CD4-positive, alpha-beta T cell treated with Interleukin-12 subunit alpha and Interleukin-12 subunit beta, for 1 hour (primary cell): ENCODE results near the gene PARD3.

Source experiments
- DNase-seq: peaks from one replicate; pipeline ENCODE4 v3.0.0-alpha.2; 2020

PARD3 gene

DNA sequence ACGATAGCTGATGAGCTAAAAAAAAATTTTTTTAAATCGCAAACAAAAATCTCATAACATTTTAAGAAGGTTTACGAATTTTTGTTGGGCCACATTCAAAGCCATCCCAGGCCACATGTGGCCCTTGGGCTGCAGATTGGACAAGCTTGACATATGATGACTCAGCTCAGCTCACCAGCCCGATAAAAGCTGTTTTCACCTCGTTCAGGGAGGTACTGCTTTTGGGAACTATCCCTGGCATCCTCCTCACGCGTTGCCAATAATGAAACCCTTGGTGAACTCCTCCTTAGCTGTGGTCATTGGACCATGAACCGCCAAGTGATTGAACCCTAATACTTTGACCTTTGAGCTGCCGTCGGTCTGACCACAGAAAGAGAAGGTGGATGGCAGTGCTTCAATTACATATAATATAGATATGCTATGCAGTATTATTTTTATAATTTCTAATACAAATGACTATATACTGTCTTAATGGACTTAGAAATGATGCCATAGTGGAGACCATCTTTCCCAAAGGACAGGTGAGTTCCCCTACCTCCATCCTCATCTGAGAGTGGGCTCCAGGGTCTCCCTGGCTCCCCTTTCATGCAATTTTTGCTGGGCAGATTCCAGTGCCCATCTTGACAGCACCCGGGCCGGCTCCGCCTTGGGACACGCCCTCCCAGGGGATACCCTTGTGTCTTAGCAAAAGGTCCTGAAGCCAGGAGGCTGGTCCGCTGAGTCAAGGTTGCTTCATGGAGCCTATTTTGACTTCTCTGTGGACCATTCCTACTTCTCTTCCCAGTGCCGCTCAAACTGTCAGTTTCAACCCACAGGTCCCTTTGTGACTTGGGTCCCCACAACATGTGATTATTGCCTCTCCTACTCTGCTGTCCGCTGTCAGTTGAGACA lies 707.2 kb downstream of the PARD3 start:
- DNase-seq: no peak

DNA sequence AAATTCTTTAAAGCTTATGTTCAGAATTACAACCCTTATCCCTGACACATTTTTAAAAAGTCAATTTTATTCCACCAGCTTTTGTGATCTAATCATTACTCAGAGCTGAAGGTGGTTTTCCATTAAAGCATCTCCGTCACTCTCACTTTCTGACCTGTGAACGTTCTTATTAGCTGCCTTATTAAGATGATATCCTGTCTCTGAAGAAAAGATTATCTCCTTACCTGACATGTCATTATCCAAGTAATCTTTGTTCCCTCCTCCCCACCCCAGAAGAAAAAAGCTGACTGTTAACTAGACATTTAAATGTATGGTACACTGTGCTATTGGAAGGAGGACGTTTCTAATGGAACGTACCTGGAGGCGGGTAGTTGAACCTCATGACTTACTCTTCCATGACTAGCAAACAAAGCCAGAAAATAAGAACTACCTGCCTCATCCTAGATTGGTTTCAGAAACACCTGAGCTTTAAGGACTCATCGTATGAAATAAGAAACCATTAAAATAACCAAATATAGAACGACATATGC lies 708.7 kb downstream of the PARD3 start:
- no peak for DNase-seq

DNA sequence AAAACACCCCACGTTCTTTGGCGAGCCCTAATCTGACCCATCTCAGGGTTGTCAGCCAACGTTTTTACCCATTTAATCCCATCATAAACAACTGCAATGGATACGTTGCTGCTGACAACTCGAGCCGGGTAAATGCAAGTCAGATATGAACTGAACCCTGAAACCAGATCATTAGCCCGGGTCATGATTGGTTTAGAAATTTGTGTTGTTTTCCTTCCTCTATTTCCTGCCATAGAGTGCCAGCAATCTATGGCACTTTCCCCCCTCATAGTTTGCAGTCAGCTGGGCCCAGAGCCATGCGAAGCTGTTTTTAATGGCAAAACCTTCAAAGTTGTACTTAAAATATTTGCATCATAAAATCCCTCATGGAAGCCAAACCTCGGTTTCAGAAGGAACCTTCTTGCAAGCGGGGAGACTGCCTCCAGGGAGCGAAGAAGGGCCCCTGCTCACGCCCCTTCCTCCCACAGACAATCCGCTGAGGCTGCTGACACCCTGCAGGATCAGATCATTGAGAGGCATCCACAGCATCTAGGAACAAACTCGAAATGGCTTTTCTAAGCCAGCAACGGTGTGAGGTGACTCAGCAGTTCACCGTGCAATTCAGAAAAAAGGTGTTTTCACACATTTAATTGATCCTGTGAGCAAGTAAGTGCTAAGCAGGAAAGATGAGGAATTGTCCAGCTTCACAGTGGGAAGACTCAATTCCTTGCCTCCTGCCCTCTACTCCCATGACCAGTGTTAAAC lies 710.1 kb downstream of the PARD3 start:
- DNase-seq: no peak

DNA sequence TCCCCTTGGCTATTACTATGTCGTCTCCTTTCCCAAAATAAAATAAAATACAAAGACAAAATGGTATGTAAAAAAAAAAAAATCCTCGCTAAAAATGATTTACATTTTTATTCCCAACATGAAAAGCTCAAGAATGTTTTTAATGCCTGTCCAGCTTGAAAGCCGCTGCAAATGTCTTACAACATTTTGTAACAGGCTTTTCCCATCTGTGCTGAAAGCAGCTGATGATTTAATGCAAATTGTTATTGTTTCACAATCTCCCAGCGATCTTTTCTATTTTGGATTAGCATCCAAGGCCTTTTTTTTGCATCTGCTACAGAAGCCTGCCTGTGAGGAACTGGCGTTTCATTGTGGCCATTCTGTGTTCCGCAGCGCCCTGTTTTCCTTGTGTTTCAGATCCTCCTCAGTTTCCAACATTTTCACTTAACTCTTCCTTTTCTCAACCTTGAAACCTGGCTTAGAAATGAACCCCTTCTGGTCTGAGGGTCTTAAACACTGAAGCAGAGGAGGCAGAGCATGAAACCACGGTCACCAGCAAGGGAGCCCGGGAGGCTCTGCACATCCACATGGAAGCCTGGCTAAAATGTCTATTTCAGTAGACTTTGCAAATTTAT lies 712.1 kb downstream of the PARD3 start:
- no peak for DNase-seq

DNA sequence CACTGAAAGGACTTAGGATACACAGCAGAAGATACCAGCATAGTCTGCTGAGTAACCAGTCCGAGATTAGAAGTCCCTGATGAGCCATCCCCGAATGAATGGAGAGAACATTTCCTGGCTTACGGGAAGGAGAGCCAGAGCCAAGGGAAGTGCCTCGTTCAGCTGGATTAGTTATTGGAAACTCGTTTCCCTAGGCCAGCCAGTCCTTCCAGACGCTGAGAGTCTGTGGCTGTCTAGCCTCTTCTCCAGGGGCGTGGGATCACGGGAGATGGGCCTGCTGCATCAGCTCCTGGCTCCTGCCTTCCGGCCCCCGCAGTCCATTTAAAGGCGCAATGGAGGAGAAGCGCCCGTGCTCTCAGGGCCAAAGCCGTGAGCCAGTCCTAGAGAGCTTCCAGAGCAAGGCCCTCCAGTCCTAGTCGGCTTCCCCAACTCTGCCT lies 712.8 kb downstream of the PARD3 start:
- no peak for DNase-seq

DNA sequence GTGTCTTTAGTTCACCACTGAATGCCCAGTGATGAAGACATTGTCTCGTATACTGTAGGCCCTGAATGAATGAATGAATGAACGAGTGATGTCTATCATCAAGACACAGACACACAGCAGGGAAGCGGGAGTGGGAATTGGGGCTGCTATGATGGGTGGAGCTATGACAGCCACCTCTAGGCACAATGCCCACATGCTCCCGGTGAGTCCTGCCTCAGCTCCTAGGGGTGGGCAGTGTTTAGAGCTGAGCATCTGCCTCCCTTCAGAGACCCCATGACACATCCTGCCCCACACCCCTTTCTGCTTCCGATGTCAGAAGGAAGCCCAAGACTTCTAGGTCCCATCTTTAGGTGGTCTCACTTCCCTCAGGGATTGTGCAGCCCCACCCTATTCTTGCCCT lies 714.1 kb downstream of the PARD3 start:
- no peak for DNase-seq

DNA sequence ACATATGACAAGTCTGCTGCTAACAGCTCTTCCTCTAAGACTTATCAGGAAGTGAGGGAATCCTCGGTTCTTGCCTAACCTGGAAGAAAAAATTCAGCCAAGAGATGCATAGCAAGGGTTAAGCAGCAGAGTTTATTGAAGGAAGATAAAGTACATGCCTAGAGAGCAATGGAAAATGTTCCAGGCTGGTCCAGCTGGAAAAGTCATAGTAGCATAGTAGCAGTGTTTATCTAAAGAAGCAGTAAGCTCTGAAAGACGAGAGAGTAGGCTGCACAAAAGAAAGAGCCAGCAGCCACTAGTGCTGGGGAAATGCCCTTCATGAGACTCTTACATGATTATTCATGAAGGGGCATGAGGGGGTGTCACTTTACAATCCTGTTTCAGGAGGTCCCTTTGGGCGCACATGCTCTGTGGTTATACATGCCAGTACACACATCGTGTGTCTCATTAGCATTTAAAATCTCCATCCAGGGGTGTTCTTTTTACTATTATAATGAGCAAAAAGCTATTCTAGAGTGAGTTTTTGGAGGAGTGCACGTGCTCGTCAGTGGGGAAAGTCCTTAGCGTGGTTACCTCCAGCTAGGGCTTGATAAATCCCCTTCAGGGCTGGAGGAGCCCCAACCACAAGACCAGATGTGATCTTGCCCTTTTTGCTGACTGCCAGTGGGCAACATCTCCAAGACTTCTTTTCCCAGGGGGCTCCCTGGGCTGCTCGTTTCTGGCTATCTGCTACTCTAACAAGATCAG lies 716.1 kb downstream of the PARD3 start:
- no peak for DNase-seq

DNA sequence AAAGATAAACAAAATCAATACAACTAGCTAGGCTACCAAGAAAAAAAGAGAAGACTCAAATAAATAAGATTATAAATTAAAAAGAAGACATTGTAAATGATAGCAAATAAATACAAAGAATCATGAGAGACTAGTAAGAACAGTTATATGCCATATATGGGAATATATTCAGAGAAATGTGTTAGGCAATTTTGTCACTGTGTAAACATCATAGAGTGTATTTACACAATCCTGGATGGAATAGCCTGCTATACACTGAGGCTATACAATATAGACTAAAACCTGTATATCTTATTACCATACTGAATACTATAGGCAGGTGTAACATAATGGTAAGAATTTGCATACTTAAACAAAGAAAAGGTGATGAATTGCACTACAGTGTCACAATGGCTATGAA lies 717.4 kb downstream of the PARD3 start:
- DNase-seq: no peak

DNA sequence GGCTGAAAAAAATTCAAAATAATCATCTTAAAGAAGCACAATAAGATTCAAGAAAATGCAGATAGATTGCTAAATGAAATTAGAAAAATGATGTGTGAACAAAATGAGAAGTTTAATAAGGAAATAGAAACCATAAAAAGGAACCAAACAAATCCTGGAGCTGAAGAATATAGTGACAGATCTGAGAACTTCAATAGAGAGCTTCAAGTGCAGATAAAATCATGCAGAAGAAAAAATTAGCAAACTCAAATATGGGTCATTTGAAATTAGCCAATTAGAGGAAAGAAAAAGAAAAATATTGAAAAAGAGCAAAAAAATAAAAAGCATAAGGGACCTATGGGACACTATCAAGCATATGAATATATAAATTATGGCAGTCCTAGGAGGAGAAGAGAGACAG lies 720.1 kb downstream of the PARD3 start:
- DNase-seq: no peak

DNA sequence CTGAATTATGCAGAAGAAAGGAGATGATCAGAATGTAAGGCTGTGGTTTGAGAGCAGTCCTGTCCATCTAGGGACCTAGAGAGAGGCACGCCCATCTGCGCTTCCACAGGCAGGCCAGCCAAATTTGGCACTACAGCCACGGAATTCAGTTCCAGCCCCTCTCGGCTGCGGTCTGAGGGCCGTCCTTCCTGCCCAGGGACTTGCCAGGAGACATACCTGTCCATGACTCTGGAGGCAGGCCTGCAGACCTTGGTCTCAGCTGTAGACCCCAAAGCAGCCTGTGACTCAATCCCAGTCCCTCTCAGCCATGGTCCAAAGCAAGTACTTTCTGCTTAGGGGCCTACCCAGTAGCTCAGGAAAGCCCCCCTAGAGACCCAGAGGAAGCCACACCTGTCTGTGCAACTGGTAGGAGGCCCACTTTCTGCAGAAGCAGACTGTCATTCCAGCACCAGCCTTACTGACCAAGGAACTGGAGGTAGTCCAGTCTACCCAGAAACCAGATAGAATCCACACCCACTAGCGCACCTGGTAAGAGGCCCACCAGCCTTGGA lies 720.9 kb downstream of the PARD3 start:
- DNase-seq: no peak

DNA sequence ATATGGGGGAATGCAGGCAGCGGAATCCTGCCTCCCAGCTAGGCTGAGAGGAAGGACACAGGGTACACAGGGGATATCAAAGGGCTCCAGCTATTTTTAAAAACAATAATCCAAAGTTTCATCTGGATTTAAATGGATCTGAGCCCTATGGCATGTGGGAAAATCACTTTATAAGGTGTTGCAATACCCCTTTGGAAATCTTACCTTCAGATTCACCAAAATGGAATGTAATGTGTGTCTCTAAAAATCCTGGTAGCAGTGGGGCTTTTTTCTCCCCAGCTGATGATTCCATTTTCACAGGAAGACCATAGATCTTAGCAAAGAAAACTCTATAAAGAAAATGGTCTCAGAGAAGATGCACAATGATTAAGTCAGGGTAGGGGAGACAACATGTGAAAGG lies 722.2 kb downstream of the PARD3 start:
- DNase-seq: no peak

DNA sequence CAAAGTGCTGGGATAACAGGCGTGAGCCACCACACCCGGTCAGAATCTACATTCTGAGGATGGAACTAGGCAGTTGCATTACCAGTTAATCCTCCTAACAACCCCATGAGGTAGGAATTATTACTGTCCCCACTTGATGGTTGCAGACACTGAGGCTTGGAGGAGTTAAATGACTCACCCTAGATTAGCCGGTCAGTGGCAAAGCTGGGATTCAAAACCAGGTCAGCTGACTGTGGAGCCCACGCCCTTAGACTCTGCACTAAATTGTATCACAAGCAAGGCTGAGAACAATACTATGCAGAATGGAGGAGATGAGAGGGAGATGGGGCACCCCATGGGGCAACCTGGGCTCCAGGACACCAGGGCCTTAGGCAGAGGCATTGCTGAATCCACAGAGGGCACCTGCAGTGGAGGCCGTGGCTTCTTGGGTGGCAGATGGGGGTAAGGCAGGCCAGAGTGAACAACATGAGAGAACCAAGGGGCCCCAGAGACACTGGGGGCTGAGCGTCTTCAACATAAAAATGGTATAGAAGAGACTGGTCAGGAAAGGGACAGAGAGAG lies 723.4 kb downstream of the PARD3 start:
- no peak for DNase-seq

DNA sequence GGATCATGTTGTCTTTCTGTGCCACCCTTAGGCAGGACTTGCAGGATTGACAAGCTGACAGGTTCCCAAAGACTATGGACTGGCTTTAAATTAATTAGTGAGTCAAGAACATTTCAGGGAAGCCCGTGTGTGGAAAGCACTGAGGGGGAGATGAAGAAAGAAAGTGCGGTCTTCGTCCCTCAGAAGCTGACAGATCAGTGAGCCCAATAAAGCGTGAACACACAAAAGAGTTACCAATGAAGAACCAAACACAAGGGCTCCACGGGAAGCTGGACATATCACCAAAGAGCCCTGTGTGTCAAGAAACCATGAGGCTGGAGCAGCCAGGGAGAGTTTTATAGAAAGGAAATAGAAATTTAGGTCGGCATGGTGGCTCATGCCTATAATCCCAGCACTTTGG lies 725.8 kb downstream of the PARD3 start:
- no peak for DNase-seq

DNA sequence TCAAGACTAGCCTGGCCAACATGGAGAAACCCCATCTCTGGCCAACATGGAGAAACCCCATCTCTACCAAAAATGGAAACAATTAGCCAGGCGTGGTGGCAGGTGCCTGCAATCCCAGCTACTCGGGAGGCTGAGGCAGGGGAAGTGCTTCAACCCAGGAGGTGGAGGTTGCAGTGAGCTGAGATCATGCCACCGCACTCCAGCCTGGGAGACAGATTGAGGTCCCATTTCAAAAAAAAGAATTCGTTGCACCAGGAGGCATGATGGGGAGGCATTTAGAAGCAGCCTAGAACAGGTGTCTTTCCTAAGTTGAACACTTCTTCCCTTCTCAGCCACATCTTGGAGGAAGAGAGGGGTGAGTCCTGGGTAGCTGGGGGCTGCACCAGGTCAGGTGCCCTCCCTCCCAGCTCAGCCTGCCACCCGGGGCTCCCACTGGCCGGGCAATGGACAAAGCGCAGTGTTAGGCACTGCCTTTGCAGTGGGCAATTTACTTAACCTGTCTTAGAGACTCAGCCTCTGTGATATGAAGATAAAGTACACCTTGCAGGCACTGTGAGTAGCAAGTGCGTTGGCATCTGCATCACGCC lies 726.8 kb downstream of the PARD3 start:
- DNase-seq: no peak

DNA sequence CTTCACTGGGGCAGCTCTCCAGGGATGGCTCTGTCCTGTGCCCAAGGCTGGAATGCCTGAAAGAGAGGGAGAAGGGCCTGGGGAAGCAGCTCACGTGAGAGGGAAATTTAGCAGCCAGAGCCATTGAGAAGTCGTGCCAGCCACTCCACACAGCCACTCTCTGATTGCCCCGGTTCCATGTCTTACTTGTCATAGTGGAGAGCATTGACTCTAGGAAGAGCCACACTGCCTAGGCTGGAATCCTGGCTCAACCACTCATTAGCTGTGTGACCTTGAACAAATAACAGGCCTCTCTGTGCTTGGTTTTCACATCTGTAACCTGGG lies 728.0 kb downstream of the PARD3 start:
- DNase-seq: no peak

DNA sequence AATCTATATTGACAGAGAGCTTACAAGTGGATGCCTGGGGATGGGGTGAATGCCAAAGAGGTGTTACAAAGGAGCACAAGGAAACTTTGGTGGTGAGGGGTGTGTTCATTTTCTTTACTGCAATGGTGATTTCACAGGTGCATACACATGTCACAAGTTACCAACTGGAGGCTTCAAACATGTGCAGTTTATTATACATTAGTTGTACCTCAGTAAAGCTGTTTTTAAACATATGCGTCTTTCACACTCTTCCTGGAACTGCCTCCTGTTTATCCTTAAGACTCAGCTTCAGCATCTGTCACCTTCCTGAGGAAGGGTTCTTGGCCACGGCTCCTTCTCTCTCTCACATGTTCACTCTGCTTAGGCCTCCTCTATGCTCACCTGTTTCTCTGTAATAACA lies 731.5 kb downstream of the PARD3 start:
- no peak for DNase-seq

DNA sequence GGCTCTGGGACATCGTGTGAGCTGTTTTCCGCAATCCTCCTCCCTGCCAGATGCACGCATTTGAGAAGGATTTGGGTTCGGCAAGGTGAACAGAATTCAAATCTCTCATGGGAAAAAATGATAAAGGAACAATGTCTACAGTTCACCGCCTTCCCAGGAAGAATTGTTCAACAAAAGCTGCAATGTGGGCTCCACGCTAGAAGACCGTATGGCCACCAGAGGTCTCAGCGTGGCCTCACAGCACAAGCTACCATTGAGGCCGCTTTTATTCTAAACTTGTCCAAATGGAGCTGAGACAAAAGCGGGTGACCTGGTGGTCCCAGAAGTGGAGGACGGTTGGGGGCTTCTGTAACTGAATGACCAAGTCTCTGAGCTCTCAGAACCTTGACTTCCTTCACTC lies 733.1 kb downstream of the PARD3 start:
- DNase-seq: no peak

DNA sequence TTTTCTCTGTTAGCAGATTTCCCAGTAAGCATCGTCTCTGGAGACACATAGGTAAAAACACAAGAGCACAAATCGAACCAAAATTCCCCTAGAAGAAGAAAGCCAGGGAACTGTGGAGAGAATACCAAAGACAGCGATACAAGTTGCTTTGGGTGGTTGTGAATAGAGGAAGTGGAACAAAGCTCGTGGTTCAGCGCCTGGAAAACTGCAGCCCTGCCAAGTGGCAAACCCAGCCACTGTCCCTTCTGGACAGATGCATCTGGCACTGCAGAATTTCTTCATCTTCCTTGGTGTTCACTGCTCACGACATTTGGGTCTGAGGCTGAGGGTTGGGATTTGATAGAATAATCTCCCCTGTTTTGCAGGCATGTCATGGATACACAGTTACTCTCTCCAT lies 733.8 kb downstream of the PARD3 start:
- no peak for DNase-seq

DNA sequence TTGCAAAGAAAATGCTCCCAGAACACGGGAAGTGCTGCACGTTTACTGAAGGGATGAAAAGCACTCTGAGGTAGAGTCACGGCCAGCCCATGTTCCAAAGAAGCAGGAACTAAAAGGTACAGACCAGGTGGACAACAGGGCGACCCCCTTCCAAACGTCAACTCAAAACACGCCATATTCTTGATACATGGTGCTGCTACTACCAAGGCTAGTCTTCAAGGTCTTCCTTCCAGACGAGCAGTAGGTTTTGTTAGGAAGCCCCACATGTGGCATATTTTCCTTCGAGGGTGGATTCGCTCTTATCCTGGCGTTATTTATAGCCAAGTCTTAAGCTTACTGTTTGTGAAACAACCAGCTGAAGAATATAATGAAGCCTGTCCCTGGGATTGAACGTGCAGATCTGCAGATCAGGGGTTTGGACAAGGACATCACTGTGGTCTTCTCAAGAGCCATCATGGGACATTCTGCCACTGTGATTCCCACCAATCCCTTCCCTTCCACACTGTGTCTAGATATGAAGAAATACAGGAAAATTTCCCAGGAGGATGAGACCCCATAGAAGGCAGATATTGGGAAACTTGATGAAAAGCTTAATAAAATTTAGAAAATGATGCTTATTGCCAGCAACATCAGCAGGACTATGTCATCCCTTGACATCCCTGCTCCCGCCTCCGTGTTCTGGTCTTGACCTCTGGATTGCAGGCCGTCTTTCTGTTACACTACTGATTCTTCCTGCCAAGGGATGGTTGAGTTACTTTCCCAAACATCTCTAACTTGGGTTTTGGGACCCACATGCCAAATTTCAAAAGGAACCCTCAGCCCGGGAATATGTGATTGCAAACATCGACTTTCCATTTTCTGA lies 734.4 kb downstream of the PARD3 start:
- no peak for DNase-seq

DNA sequence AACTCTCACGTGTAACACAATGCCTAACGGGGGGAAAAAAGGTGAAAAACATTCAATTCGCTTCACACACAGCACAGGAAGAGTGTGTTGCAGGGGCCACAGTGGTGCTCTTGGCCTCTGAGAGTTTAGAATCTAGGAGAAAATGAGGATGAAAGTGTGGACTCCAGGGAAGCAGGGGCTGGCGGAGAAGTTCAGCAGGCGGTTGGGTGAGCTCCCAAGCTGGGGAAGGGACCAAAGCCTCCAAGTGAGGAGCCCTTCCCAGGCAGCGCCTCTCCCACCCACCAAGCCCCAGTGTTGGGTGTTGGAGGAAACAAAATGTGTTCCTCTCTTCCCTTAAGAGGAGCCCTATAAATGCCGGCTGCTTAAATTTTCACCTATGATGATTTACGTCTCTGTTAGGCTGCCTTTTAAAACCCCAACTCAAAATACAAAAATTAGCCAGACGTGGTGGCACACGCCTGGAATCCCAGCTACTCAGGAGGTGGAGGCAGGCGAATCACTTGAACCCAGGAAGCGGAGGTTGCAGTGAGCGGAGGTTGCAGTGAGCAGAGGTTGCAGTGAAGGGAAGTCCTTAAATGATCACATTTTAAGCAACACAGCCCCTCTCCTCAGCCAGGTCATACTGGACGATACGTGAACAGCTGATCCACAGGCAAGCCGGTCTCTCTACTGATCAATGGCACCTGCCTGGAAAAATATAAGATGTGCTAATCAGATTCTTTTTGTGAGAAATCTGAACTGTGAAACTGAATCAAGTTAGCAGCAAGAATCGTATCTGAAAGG lies 735.2 kb downstream of the PARD3 start:
- no peak for DNase-seq
